ENCODE data around the gene MFAP3. TPM values are rescaled to one million over a fixed set of nuclear protein-coding genes. Genes with fewer than 3 reads are reported as not detected.

The MFAP3 gene
- total RNA-seq, 2 donors from 2014 or later: 12.5 to 16.8 TPM

Other genes starting within 250 kb of the MFAP3 start
- 10 to 100 TPM; 23.2 to 24.2 TPM for gene FAM114A2, start 57 bp upstream of the MFAP3 start, total RNA-seq
- 10 to 100 TPM; 22.9 to 66.2 TPM for gene GALNT10, start 151.8 kb downstream of the MFAP3 start, total RNA-seq

All from activated naive CD4-positive, alpha-beta T cell treated with anti-CD3 and anti-CD28 coated beads, Interleukin-2, amount 50 U/mL, for 72 hours (primary cell).